ENCODE measurements around the gene IMMP1L.

Gene IMMP1L

DNA sequence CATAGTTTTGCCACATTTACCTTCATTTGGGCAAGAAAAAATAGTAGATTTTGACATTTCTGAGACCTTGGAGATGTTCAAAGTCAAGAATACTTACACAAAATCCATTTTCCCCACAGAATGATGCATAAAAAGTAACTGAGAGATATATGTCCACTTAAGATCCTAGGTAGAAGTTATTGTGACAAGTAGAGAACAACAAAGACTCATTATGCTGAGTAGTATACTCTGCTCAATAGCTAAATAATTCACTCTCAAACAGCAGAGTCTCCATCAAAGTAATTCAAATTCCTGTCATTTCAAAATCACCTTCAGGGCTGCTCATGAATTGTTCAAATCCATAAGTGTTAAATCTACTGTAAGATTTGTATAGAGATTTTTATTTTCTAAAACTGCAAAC lies 35.3 kb downstream of the IMMP1L start:
- DNase-seq (ENCODE audit: low spot score) = no peak

DNA sequence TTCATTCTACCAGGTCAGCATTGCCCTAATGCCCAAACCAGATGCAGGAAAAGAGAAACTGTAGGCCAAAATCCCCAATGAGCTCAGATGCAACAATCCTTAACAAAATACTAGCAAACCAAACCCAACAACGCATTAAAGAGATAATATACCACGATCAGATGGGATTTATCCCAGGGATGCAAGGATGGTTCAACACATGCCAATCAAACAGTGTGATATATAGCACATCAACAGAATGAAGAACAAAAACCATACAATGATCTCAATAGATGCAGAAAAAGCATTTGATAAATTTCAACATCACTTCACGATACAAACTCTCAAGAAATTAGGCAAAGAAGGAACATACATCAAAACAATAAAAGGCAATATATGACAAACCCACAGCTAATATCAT lies 45.0 kb downstream of the IMMP1L start:
- DNase-seq (ENCODE audit: low spot score) = no peak

DNA sequence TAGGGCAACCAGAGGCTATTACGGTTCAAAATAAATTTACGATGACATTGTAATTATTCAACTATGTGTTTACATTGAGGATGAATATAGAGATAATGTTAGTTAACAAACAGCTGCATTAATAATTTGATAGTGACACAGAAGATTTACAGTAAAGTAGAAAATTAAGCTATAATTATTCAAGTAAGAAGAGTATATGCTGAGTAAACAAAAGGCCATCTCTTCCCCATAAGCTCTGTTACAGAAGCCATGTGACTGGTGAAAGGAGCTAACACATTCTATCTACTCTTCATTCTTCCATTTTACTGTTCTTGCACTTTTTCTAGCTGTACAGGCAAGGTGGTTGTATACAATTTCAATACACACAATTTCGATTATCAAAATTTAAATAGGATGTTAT lies 54.2 kb downstream of the IMMP1L start:
- no peak for DNase-seq (ENCODE audit: low spot score)

DNA sequence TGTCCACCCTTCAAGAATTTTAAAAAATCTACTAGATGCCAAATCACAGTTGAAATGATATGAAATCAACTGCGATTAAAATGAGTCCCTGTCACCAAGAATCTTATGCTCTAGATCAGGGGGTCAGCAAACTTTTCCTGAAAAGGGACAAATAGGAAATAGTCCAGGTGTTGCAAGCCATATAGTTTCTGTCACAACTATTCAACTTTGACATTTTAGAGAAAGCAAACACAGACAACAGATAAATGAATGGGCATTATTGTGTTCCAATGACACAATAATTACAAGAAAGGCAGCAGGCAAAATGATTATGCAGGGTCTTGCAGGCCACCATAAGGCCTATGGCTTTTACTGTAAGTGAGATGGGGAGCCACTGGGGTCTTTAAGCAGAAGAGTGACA lies 58.6 kb downstream of the IMMP1L start:
- no peak for DNase-seq (ENCODE audit: low spot score)

DNA sequence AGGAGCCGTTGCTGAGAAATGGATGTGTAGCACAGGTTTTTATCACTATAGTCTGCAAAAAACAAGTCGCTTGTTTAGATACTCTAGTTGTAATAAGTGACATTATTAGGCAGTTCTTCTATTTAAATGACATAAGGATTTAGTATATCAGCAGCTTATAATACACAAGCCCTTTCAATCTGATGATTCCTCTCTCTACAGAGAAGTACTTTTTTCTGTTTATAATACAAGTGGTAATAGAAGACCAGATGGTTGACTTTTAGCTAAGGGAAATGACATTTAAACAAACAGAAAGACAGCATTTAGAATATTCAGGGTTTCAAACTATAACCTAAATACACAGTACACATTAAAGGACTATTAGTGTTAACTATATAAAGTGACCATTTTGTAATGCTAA lies 60.4 kb downstream of the IMMP1L start:
- no peak for DNase-seq (ENCODE audit: low spot score)

DNA sequence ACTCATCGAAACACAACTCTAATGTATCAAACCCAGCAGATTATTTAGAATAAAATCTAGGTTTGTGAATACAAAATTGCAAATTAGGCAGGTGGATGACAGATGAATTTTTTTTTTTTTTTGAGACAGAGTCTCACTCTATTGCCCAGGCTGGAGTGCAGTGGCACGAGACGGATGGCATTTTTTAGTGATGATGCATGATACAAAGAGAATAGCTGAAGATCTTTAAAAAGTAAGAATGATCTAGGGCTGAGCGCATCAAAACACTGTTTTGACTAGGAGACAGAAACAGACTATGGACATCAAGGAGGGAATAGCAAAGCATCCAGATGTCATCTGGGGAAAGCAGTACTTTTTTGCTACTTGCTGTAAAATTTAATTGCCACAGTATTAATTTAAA lies 63.8 kb downstream of the IMMP1L start:
- no peak for DNase-seq (ENCODE audit: low spot score)

DNA sequence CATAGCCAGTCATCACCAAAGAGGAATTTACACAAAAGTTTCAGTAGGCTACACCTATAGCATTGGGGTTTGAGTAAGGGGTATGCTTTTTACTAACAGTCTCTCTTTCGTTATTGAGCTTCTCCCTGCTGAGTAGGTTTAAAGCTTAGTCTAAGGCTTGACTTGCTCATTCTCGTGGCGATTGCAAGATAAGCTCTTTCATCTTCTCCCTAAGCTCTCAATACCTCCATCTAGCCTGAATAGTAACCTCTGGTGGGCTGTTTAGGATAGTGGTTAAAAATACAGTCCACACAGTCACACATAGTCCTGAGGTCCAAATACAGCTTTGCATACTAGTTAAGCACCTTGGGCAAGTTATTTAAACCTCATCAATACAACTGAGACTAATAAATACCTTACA lies 65.6 kb downstream of the IMMP1L start:
- DNase-seq (ENCODE audit: low spot score) = no peak

DNA sequence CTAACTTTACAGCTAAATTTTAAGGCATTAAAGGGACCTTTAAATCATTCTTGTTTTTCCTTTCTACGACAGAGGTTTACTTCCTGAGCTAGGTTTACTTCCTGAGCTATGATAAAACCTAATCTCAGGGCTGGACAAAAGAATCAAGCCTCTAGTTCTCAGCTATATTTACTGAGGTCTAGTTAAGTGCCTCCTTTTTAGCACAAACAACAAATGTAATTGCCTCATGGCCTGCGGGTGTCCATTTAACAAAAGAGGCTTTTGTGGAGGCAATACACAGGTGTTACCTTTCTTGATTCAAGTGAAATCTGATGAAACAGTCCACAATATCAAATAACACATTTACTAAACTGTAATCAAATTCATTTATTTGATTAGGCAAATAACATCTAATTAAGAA lies 67.3 kb downstream of the IMMP1L start:
- no peak for DNase-seq (ENCODE audit: low spot score)

DNA sequence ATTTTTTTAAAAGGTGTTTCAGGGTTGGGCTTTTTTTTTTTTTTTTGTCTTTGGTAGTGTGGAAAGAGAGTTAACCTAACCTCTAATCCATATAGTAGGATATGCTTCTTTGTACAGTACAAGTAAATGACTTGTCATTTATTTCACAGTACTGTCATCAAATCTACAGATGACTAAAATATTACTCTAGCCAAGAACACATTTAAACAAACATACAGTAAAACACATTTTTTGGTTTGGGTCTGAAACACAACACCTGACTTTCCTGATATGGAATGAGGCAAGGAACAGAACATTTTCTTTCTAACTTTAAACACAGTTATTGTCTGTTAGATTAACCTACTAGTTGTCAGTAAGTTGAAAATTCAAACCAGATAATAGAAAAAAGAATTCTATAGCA lies 68.1 kb downstream of the IMMP1L start:
- DNase-seq (ENCODE audit: low spot score) = no peak

DNA sequence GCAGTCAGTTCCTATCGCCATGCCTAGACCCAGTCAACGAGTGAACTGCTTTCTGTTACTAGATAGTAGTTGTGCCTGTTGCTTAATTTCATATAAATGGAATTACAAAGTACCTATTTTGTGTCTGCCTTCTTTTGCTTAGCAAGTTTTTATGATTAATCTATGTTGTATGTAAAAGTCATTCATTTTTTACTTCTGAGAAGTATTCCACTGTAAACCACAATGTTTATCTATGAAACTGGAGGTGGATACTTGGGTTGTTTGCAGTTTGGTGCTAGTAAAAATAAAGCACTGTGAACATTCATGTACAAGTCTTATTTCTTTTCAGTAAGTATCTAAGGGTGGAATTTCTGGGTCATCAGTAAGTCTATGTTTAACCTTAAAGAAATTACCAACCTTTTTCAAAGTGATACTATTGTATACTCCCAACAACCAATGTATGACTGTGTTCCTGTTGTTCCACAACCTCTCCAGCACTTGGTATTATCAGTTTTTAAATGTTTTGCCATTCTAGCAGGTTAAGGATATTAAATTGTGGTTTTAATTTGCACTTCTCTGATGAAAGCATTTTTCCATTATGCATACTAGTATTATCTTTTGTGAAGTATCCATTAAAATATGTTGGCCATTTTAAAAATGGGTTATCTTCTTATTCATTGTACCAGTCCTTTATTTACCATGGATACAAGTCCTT lies 71.5 kb downstream of the IMMP1L start:
- DNase-seq (ENCODE audit: low spot score) = no peak

DNA sequence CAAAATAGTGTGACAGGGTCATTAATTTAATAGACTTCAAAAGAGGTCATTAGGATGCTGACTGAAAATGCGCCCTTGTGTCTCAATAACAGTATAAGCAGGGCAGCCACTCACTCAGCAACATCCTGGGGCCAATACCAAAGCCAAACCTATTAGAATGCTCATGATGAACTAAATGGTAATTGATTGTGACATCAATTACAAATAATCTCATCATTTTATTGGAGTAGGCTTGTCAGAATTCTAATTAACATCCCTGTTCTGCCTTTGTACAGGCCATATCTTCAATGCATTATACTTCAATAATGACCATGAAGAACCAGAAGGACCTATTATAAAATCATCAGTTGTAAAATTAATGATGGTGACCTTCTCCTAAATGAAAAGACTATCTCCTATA lies 75.6 kb downstream of the IMMP1L start:
- no peak for DNase-seq (ENCODE audit: low spot score)

DNA sequence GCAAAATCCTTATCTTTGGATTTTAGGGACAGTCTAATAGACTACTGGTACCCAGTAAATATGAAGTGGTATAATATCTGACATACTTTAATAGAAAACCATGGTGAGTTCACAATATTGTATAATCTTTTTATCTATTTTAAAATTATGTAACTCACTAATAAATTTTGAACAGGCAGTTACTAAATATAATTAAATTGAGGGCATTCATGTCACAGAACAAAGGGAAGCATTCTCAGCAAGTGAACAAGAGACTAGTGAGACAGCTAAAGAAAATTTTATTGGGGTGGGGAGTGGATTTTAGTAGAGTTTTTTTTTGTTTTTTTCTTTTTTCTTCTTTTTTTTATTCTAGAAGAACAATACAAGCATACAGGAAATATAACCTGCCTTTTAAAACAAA lies 84.8 kb downstream of the IMMP1L start:
- no peak for DNase-seq (ENCODE audit: low spot score)

DNA sequence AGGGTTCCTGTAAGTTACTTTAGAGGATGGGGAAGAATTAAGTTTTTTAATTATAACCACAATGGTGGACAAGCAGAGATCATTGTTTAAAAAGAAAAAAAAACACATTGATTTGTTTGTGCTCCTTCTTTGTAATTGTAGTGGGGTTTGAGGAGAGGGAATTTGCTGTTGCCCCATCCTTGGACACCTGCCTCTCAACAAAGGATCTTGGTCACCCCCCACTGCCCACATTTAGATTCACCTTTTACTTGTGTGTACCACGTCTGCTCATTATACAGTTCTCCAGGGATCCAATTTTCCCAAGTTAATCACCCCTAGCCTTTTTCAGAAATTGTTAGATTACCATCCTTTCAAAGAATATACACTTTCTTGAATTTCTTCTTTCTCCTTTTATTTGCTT lies 86.7 kb downstream of the IMMP1L start:
- DNase-seq (ENCODE audit: low spot score) = no peak

DNA sequence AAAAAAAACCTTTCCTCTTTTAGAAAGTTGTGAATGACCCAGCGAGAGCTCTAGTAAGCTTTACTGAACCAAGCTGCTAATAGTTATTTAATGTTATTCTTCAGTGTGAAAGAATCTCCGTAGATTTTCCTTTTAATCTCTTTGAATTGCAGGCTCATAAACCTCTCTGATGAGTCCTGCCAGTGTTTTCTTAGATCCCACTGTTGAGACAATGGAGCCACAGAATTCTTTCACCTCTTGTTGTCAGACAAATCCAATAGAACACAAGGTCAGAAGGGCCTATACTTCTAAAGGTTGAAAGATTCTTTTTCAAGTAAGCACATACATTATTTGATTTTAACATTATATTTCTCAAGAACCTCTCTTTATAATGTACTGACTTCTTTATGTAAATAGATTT lies 87.6 kb downstream of the IMMP1L start:
- no peak for DNase-seq (ENCODE audit: low spot score)

DNA sequence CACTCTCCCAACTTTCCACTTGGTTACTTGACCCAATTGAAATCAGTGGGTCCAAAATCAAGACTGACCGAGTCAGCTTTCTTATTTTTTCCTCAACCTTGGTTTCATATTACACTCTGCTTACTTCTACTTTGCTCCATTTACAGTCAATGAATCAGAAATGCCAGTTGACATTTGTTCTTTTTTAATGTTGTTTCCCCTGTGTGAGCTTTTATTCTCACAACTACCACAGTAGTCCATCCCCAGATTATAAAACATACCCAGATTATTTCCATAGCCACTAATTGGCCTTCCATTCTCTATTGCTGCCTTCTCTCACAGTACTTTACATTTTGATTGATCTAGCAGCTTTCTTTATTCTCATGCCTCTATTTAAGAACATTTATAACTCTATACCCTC lies 89.8 kb downstream of the IMMP1L start:
- DNase-seq (ENCODE audit: low spot score) = no peak

DNA sequence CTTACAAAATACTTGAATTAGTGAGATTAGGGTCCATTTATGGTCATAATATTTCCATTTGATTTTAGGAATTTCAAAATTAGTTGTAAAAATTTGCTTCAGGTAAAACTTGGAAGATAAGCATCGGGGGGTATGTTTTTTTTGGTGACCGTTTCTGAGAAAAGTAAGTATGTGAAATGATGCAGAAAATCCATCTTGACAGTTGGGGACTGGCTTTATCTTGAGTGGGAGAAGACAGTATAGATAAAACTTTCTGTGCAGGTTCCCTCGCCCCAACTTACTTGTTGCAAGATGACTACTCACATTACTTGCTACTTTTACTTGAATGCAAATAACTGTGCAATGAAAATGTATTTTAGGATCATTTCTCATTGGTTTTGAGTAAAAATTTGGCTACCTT lies 90.3 kb downstream of the IMMP1L start:
- no peak for DNase-seq (ENCODE audit: low spot score)

DNA sequence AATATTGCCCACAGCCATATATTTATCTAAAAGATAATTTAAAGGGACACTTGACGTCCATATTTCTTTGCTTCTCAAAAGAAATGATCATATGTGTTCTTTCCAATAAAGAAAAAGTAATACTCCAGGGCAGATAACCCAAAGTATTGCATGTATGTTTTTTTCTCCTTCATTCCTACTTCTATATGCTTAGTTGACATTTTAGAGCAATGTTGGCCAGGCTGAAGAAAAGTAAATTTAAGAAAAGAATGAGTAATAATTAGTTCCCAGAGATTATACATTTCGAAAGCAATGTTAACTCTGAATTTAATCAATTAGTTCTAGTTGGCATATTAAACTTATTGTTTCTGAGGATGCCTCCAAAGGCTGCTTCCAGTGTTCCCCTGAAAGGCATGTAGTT lies 91.6 kb downstream of the IMMP1L start:
- DNase-seq (ENCODE audit: low spot score) = no peak

DNA sequence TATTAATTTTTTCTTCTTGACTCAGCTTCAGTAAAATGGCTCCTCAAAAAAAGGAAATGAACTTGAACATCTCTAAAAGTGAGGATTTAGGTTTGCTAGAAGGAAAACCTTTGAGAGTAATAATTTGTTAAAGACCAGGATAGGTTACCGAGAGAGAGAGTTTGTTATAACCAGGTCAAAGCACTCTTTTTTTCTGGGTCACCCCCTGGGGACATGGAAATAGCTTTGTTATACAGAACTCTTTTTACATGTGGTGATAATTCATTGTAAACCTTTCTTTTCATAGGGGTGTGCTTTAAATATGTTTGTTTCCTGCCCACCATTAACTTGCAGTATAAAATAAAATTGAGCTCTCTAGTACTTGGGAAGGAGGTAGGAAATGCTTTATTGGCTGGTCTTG lies 92.1 kb downstream of the IMMP1L start:
- DNase-seq (ENCODE audit: low spot score) = no peak

DNA sequence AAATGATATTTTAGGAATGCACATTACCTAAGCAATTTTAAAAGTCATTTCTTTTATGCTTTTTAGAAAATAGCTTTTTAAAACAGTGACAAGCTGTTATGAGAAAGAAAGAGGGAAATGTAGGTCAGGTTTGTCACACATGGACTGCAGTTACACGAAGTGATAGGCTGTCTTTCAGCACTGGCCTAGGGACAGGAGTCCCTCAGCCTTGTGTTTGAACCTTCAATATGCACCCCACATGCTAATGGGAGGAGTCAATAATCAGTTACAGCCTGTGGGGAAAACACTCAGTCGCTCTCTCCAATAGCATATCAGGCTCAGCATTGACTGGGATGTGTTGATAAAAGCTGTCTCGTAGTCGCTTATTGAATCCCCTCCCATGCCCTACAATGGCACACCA lies 94.0 kb downstream of the IMMP1L start:
- DNase-seq (ENCODE audit: low spot score) = no peak

DNA sequence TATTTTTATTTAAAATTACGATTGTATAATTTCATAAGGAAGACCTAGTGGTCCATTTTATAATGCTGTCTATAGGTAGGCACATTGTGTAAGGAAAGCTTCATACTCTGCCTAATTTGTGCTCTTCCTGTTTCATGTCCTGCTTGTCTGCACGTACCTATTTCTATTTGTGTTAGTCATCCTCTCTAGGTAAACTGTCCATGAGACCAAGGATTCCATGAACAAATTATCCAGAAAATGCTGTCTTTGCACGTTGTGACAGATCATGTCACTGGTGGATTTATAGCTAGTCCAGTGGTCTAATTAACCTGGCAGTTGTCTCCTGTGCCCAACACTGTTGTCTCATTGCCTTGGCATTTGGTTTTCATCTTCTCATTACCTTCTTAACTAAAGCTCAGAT lies 95.1 kb downstream of the IMMP1L start:
- DNase-seq (ENCODE audit: low spot score) = no peak

DNA sequence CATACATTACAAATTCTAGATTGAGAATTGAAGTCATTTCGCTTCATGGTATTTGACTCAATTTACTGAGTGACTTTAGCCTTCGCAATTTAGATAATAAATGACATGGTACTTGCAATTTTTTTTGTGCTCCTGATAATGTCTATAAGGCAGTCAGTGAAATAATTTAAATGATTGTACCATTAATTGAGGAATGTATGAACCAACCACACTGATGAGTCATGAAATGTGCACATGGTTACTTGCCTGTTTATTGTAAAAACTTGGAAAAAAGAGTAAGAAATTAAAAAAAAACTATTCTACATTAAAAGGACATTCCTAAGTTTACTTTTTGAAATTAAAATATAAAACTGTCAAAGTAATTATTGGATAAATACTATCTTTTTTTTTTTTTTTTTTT lies 96.5 kb downstream of the IMMP1L start:
- DNase-seq (ENCODE audit: low spot score) = no peak

DNA sequence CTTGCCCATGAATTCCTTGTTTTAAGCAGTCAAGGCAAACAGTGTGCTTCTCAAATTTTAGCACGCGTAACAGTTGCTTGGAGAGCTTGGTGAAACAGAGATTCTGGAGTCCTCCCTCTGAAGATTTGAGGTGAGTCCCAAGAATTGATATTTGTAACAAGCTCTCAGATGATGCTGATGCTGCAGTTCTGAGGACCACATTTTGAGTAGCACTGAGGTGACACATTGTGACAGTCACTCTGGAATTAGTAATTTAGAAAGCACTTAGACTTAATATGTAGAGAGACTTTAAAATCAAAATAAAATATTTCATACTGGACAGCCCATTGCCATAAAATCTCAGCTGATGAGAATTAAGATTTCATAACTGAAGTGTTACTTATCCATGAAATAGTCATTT lies 101.2 kb downstream of the IMMP1L start:
- no peak for DNase-seq (ENCODE audit: low spot score)

DNA sequence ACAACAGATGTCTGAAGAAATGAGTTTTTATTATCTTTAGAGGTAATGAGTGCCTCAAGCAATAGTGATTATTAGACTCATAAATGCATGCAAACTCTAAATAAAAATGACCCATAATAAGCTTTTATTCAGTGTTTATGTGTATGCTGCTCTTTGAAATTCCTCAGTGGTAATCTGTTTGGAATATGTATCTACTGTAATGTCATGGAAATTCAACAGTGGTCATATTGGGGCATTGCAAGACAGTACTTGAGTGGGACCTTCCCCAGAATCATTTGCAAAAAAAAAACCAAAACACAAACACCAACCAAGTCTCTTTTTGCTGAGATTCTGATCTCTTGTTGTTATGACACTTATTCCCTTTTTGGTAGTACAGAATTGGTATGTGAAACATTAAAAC lies 104.8 kb downstream of the IMMP1L start:
- DNase-seq (ENCODE audit: low spot score) = no peak

DNA sequence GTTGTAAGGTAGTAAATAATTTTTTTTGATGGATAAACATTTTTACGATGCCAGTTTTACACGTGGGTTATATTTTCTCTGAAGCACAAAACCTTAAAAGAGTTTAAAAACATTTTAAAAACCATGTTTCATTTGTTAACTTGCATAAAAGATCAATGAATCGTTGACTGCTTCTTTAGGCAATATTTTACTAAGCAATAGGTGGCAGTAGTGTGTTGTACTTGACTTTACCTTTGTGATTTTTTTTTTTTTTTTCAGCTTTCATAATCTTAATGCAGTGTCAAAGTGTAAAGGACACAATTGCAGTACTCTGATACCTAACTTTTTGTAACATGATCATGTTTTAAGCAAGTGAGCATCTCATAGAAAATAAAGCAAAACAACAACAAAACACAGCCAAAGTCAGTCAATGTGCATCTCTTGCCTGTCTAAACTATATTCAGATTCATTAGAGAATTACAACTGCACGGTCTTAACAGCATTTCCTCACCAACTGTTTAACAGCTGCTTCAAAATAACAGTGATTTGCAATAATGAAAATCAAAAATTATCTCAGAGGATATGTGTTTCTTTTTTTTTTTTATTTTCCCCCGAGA lies 112.1 kb downstream of the IMMP1L start:
- no peak for DNase-seq (ENCODE audit: low spot score)

All from hematopoietic multipotent progenitor cell treated with erythropoietin and hydrocortisone succinate and interleukin-3 and kit ligand, for 17 days (in vitro differentiated cells).